Measurements from ENCODE around the gene APOA4. TPM values are rescaled to one million over a fixed set of nuclear protein-coding genes. Genes with fewer than 3 reads are reported as not detected.

Gene APOA4
- total RNA-seq, 1 experiment from 2014 or later, result not detected

GRCh38 chr11:116831790-116832349 is 8.8 kb upstream of the APOA4 start:
- no peak for DNase-seq (ENCODE audit: low read depth)

DNA sequence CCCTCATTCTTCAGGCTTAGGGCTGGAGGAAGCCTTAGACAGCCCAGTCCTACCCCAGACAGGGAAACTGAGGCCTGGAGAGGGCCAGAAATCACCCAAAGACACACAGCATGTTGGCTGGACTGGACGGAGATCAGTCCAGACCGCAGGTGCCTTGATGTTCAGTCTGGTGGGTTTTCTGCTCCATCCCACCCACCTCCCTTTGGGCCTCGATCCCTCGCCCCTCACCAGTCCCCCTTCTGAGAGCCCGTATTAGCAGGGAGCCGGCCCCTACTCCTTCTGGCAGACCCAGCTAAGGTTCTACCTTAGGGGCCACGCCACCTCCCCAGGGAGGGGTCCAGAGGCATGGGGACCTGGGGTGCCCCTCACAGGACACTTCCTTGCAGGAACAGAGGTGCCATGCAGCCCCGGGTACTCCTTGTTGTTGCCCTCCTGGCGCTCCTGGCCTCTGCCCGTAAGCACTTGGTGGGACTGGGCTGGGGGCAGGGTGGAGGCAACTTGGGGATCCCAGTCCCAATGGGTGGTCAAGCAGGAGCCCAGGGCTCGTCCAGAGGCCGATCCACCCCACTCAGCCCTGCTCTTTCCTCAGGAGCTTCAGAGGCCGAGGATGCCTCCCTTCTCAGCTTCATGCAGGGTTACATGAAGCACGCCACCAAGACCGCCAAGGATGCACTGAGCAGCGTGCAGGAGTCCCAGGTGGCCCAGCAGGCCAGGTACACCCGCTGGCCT is 7.2 kb upstream of the APOA4 start:
- DNase-seq (ENCODE audit: low read depth), result no peak

- DNase-seq (ENCODE audit: low read depth), result no peak
Observed at GRCh38 chr11:116829525-116830183, 6.5 kb upstream of the APOA4 start, which contains the start of gene APOC3. APOC3 (plus strand) TSS chr11:116829907; CDS start chr11:116830583, 676 bp downstream.

GRCh38 chr11:116828632-116829524 is 5.8 kb upstream of the APOA4 start:
- no peak for DNase-seq (ENCODE audit: low read depth)

DNA sequence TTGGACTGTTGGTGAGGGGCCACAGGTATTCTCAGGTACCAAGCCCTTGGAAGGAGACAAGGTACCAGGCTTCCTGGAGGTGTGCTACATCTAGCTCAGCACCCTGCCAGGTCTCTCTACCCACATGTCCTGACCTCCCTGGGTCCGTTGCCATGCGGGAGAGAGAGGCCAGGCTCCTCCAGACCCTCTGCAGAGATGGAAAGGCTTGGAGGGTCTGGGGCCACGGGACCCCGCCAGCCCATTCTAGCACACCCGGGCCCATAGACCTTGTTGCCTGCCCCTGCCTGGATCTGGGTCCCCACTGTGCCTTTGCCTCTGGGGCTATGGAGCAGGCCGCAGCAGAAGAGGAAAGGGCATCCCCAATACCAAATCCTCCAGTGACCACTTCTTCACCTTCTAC is 4.4 kb upstream of the APOA4 start:
- DNase-seq (ENCODE audit: low read depth), result no peak

DNA sequence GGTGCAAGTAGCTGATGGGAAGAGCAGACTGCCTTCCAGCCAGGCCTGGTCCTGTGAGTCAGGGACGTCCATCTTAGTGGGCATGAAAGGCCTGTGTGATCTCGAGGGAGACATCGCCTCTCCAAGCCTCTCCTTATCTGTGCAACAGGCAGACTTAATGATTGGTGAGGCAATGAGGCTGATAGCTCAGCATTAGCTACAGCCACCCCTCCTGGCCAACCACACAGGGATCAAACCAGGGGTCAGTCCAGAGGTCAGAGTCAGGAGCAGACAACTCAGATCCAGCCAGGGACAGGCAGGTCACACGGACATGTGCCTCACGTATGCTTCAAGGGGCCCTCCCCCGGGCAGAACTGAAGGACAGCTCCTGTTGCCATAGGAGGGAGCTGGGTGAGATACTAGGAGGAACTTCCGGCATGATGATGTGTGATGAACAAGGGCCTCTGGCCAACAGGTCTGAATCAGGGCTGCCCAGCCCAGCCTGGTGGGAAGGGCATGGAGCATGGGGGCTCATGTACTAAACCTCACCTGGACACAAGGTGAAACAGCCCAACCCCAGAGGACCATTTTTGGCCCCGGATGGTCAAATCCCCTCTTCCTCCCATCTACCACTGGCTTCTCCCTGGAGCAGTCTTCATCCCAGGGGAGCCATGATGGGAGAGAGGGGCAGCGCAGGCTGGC is 3.8 kb upstream of the APOA4 start:
- no peak for DNase-seq (ENCODE audit: low read depth)

- DNase-seq (ENCODE audit: low read depth), result no peak
Observed at GRCh38 chr11:116825854-116826750, 3.0 kb upstream of the APOA4 start.

- no peak for DNase-seq (ENCODE audit: low read depth)
Observed at GRCh38 chr11:116825434-116825833, 2.3 kb upstream of the APOA4 start.

- no peak for DNase-seq (ENCODE audit: low read depth)
Observed at GRCh38 chr11:116822575-116822974, 529 bp downstream of the APOA4 start.

- no peak for DNase-seq (ENCODE audit: low read depth)
Observed at GRCh38 chr11:116821050-116821918, 1.8 kb downstream of the APOA4 start.

GRCh38 chr11:116819049-116819448 is 4.1 kb downstream of the APOA4 start:
- DNase-seq (ENCODE audit: low read depth), result no peak

DNA sequence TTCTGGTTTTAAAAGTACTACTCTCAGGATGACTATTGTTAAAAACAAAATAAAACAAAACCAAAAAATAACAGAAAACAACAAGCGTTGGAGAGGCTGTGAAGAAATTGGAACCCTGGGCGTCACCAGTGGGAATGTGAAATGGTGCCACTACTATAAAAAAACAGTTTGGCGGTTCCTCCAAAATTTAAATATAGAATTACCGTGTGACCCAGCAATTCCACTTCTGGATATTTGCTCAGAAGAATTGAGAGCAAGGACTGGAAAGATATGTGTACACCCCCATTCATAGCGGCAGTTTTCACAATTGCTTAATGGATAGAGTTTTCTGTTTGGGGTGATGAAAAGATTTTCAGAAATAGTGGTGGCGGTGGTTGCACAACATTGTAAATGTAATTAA is 8.6 kb downstream of the APOA4 start:
- no peak for DNase-seq (ENCODE audit: low read depth)

GRCh38 chr11:116813781-116814471 is 9.2 kb downstream of the APOA4 start:
- no peak for DNase-seq (ENCODE audit: low read depth)

DNA sequence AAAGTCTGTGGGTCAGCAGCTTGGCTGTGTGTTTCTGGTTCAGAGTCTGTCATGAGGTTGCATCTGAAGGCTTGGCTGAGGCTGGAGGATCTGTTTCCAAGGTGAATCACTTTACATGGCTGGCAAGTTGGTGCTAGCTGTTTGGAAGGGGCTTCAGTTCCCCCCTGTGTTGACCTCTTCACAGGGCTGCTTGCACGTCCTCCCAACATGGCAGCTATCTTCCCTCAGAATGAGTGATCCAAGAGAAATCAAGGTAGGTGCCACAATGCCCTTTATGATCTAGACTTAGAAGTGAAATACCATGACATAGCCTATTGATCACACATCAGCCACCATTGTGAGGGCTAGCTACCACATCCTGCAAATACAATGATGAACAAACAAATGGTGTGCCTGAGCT is 9.9 kb downstream of the APOA4 start:
- DNase-seq (ENCODE audit: low read depth), result no peak

DNA sequence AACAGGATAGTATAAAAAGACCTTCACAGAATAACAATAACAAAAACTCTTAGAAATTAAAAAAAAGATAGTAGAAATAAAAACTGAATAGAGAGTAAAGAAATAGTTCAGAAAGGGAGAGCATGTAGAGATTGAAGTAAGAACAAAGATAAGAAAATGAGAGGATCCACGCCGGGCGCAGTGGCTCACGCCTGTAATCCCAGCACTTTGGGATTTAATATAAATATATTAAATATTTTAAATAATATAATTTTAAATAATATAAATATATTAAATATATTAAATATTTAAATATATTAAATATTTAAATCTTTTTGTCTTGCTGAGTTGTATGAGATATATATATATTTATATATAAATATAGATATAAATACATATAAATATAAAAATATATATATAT is 11.0 kb downstream of the APOA4 start:
- DNase-seq (ENCODE audit: low read depth), result no peak

DNA sequence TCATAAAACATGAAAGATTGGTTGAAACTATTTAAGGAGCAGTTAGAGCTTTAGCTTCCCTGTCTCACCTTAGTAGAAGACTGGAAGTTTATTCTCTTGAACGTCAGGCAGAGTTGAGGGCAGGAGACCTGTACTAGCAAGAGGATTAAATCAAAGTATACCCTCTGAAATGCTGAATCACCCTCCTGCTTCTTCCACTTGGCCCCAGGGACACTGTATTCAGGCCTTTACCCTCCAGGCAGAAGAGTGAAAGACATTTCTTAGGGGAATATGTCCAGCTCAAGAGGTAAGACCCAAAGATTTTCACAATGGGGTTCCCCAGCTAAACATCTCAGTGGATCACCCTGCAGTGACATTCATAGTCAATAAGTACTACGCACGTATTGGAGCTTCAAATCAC is 11.9 kb downstream of the APOA4 start:
- DNase-seq (ENCODE audit: low read depth), result no peak

DNA sequence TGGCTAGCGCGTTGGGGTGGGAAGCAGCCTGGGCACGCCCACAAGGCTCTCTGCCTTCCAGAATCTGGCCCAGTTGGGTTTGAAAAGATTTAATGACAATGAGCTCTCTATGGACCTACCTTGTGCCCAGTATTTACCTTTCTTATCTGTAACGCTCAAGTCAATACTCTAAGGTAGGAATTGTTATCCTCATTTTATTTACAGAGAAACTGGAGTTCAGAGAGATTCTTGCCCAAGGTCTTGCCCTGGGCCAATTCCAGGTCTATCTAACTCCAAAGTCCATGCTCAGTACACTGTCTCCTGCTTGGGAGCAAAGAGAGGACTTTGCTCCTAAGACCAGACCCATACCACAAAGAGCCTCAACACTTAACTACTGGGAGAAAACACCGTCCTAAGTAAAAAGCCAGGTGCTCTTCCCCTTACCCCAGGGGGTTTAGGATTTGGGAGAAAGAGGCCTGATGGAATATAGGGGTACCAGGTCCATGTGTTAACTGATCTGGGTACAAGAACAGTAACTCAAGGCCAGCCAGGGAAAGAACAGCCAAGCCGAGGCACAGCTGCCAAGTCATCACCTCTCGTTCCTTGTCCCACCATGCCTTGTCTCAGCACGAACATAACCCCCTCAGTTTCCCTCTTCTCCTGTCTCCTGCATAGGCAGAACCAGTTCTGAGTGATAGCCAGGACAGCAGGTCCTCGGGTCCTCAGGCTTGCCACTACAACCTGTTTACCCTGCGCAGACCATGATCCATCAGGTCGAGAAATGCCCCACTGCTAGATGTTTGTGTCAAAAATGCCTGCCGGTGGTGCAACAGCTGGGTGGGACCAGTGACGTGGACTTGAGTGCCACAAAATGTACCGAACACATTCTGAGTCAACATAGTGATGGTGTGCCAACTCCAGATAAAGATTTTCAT is 14.6 kb downstream of the APOA4 start:
- no peak for DNase-seq (ENCODE audit: low read depth)

Data from HT1080 (cell line).